HepG2 (cell line): ENCODE data around the gene ESAM. TPM values are rescaled to one million over a fixed set of nuclear protein-coding genes. Genes with fewer than 3 reads are reported as not detected.
A peak's percentile ranks its signal among the peaks of the same experiment; 100 is the strongest.

ENCODE experiments used
- AGO2 ChIP-seq: fragments of 200-400 bp; formaldehyde crosslinking; optimal IDR thresholded peaks from 2 replicates; pipeline ENCODE3; 2017; ENCODE audit warnings: mild to moderate bottlenecking, low read depth, low read length, moderate library complexity
- ATAD3A ChIP-seq: sonication (generic); formaldehyde crosslinking; IDR thresholded peaks from 2 replicates; pipeline ENCODE4 v1.4.0; 2020; ENCODE audit warnings: missing genetic modification reagents
- ATM ChIP-seq: fragments of 450-650 bp; IDR thresholded peaks from 2 replicates; pipeline ENCODE4 v1.7.1; 2017; ENCODE audit warnings: mild to moderate bottlenecking, borderline replicate concordance
- FOSL2 ChIP-seq: sonication (generic); formaldehyde crosslinking; IDR thresholded peaks from 2 replicates; pipeline ENCODE4 v1.4.0; 2020; ENCODE audit warnings: missing genetic modification reagents
- GABPA ChIP-seq, 2 experiments: IDR thresholded peaks; 2 replicates each; pipeline ENCODE4 v1.6.1; 2011 to 2016; ENCODE audit warnings: low read depth in 2 of 2, low read length in 1 of 2, missing biosample characterization in 1 of 2, missing genetic modification characterization in 1 of 2
- IRF1 ChIP-seq: sonication (generic); formaldehyde crosslinking; IDR thresholded peaks from 2 replicates; pipeline ENCODE4 v1.4.0; 2020; ENCODE audit warnings: low read depth, mild to moderate bottlenecking, missing genetic modification reagents
- NKX3-1 ChIP-seq: sonication (generic); formaldehyde crosslinking; IDR thresholded peaks from 2 replicates; pipeline ENCODE4 v1.5.0; 2020; ENCODE audit warnings: missing genetic modification reagents
- PHF21A ChIP-seq: sonication (generic); formaldehyde crosslinking; IDR thresholded peaks from 2 replicates; pipeline ENCODE4 v1.5.0; 2020; ENCODE audit warnings: mild to moderate bottlenecking, missing genetic modification reagents
- PHF5A ChIP-seq: IDR thresholded peaks from one replicate; pipeline ENCODE4 v1.6.1; 2018; ENCODE audit warnings: low read depth, missing genetic modification reagents; ENCODE audit not compliant: unreplicated experiment
- PHF8 ChIP-seq: sonication (generic); formaldehyde crosslinking; IDR thresholded peaks from 2 replicates; pipeline ENCODE4 v1.5.0; 2020; ENCODE audit warnings: missing genetic modification reagents
- RXRB ChIP-seq: IDR thresholded peaks from 2 replicates; pipeline ENCODE4 v1.6.1; 2016; ENCODE audit warnings: borderline replicate concordance, missing genetic modification reagents, missing compliant biosample characterization
- SAP130 ChIP-seq: IDR thresholded peaks from 2 replicates; pipeline ENCODE4 v1.6.1; 2016; ENCODE audit warnings: low read depth
- TFDP1 ChIP-seq: IDR thresholded peaks from 2 replicates; pipeline ENCODE4 v1.6.1; 2016; ENCODE audit warnings: missing compliant biosample characterization, missing genetic modification reagents, borderline replicate concordance
- XRCC5 ChIP-seq: fragments of 200-400 bp; formaldehyde crosslinking; optimal IDR thresholded peaks from 2 replicates; pipeline ENCODE3; 2017; ENCODE audit warnings: mild to moderate bottlenecking, low read length
- YEATS2 ChIP-seq: sonication (generic); formaldehyde crosslinking; IDR thresholded peaks from 2 replicates; pipeline ENCODE4 v1.4.0; 2020; ENCODE audit warnings: missing genetic modification reagents, borderline replicate concordance
- ZFAT ChIP-seq: sonication (generic); formaldehyde crosslinking; conservative IDR thresholded peaks from 2 replicates; pipeline ENCODE4 v1.8.1; 2023; ENCODE audit warnings: missing genetic modification reagents, inconsistent platforms
- ZNF737 ChIP-seq: sonication (generic); formaldehyde crosslinking; IDR thresholded peaks from 2 replicates; pipeline ENCODE4 v1.5.0; 2020; ENCODE audit warnings: missing genetic modification reagents, mild to moderate bottlenecking, borderline replicate concordance
- ZNF878 ChIP-seq: sonication (generic); formaldehyde crosslinking; IDR thresholded peaks from 2 replicates; pipeline ENCODE4 v1.8.1; 2023; ENCODE audit warnings: mild to moderate bottlenecking, missing genetic modification reagents, moderate library complexity
- polyA plus RNA-seq, 8 experiments: library from polyadenylated mRNA; depleted of rRNA in 3 of 8; stranded (reverse) in 7 of 8; unstranded in 1 of 8; fragments of >200 nt; fragmentation: Illumina TruSeq in 4 of 8; extraction: Trizol in 4 of 8; gene quantifications; 2 replicates each; pipeline versions ENCODE4 v1.2.1 to v1.2.3, GENCODE V29; 2011 to 2016; ENCODE audit warnings: low read depth in 4 of 8, missing spikeins in 1 of 8, mixed read lengths in 1 of 8; ENCODE audit not compliant: insufficient read depth in 1 of 8
- total RNA-seq, 5 experiments: library from RNA; depleted of rRNA; stranded (reverse); fragments of >200 nt; fragmentation: Illumina TruSeq; extraction: Trizol; gene quantifications; 2 replicates each; pipeline ENCODE4 v1.2.3, GENCODE V29; 2016; ENCODE audit warnings: low read depth in 1 of 5
- TF ChIP-seq, protein P1 (sequence below): IDR thresholded peaks from 2 replicates; pipeline ENCODE4 v1.6.1; 2018; ENCODE audit warnings: missing genetic modification reagents
- TF ChIP-seq, protein P2 (sequence below): sonication (generic); formaldehyde crosslinking; IDR thresholded peaks from 2 replicates; pipeline ENCODE4 v1.4.0; 2020; ENCODE audit warnings: low read depth, missing genetic modification reagents
- TF ChIP-seq, protein P3 (sequence below): fragments of 450-650 bp; IDR thresholded peaks from 2 replicates; pipeline ENCODE4 v1.6.1; 2017

ESAM gene
- total and polyA plus RNA-seq, 2 of the 13 experiments (the other 11 are each of a cell fraction or from before 2014, with no cell fraction given): 1.2 to 6.8 TPM

GRCh38 chr11:124800226-124800929 lies 38.3 kb upstream of the ESAM start, which contains the start of gene MSANTD2 (continued):
- 0 out of 2 replicates have a peak, but pooled peaks have one; percentile 43 for TF ChIP-seq TFDP1 (CRISPR knock-in tag)
- no peak for TF ChIP-seq ATM
- no peak for TF ChIP-seq ATAD3A (CRISPR knock-in tag)
- no peak for TF ChIP-seq ZNF737 (CRISPR knock-in tag)
- TF ChIP-seq, protein P1, sequence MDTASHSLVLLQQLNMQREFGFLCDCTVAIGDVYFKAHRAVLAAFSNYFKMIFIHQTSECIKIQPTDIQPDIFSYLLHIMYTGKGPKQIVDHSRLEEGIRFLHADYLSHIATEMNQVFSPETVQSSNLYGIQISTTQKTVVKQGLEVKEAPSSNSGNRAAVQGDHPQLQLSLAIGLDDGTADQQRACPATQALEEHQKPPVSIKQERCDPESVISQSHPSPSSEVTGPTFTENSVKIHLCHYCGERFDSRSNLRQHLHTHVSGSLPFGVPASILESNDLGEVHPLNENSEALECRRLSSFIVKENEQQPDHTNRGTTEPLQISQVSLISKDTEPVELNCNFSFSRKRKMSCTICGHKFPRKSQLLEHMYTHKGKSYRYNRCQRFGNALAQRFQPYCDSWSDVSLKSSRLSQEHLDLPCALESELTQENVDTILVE (CRISPR knock-in tag): no peak
- TF ChIP-seq IRF1 (CRISPR knock-in tag): no peak
- peak; percentile 62 for TF ChIP-seq AGO2
- TF ChIP-seq ZNF878: no peak
- peak; percentile 67 for TF ChIP-seq XRCC5
- no peak for TF ChIP-seq ZFAT (CRISPR knock-in tag)
- TF ChIP-seq GABPA (IDR thresholded peaks at IDR 0.05; ENCODE audit: low read depth, low read length): peak; percentile 86
- TF ChIP-seq GABPA (CRISPR knock-in tag; IDR thresholded peaks at IDR 0.05; ENCODE audit: low read depth): peak; percentile 76
- peak; percentile 45; the same call in 1 of the 2 replicates for TF ChIP-seq RXRB (CRISPR knock-in tag)
- peak; percentile 67; the same call in 1 of the 2 replicates for TF ChIP-seq YEATS2 (CRISPR knock-in tag)
- TF ChIP-seq PHF5A: no peak
- TF ChIP-seq, protein P2, sequence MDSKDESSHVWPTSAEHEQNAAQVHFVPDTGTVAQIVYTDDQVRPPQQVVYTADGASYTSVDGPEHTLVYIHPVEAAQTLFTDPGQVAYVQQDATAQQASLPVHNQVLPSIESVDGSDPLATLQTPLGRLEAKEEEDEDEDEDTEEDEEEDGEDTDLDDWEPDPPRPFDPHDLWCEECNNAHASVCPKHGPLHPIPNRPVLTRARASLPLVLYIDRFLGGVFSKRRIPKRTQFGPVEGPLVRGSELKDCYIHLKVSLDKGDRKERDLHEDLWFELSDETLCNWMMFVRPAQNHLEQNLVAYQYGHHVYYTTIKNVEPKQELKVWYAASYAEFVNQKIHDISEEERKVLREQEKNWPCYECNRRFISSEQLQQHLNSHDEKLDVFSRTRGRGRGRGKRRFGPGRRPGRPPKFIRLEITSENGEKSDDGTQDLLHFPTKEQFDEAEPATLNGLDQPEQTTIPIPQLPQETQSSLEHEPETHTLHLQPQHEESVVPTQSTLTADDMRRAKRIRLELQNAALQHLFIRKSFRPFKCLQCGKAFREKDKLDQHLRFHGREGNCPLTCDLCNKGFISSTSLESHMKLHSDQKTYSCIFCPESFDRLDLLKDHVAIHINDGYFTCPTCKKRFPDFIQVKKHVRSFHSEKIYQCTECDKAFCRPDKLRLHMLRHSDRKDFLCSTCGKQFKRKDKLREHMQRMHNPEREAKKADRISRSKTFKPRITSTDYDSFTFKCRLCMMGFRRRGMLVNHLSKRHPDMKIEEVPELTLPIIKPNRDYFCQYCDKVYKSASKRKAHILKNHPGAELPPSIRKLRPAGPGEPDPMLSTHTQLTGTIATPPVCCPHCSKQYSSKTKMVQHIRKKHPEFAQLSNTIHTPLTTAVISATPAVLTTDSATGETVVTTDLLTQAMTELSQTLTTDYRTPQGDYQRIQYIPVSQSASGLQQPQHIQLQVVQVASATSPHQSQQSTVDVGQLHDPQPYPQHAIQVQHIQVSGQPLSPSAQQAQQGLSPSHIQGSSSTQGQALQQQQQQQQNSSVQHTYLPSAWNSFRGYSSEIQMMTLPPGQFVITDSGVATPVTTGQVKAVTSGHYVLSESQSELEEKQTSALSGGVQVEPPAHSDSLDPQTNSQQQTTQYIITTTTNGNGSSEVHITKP: 0 out of 2 replicates have a peak, but pooled peaks have one; percentile 2
- TF ChIP-seq SAP130 (CRISPR knock-in tag): peak; percentile 76
- TF ChIP-seq NKX3-1 (CRISPR knock-in tag): no peak
- TF ChIP-seq, protein P3, sequence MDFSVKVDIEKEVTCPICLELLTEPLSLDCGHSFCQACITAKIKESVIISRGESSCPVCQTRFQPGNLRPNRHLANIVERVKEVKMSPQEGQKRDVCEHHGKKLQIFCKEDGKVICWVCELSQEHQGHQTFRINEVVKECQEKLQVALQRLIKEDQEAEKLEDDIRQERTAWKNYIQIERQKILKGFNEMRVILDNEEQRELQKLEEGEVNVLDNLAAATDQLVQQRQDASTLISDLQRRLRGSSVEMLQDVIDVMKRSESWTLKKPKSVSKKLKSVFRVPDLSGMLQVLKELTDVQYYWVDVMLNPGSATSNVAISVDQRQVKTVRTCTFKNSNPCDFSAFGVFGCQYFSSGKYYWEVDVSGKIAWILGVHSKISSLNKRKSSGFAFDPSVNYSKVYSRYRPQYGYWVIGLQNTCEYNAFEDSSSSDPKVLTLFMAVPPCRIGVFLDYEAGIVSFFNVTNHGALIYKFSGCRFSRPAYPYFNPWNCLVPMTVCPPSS: no peak
- TF ChIP-seq PHF8 (CRISPR knock-in tag): peak; percentile 99
- TF ChIP-seq FOSL2: 0 out of 2 replicates have a peak, but pooled peaks have one; percentile 26
- TF ChIP-seq PHF21A: peak; percentile 51; the same call in 1 of the 2 replicates
